HCT116 (cell line): ENCODE measurements around the gene RYR2. TPM values are rescaled to one million over a fixed set of nuclear protein-coding genes. Genes with fewer than 3 reads are reported as not detected.

Source experiments
- ATAC-seq: fragments of 200-7000 bp; cut with Tn5 transposase; 2 replicates; pipeline ENCODE4 v1.9.1; 2020; ENCODE audit warnings: mild to moderate bottlenecking, moderate library complexity
- BruUV-seq: library from RNA; stranded (reverse); fragments of 400-500 nt; replicated peaks from 2 replicates; lab custom pipeline; 2021; lab: Mats Ljungman, UMichigan
- CTCF ChIA-PET: fragments of 300-600 bp; sonication (Branson Sonifier 250); formaldehyde crosslinking; loops from one replicate; lab custom pipeline; 2021; ENCODE audit warnings: antibody characterized with exemption; lab: Charles Lee
- POLR2A ChIA-PET: fragments of 300-600, 350-600 bp; sonication (Branson Sonifier 250); formaldehyde crosslinking; loops from one replicate; lab custom pipeline; 2021; ENCODE audit warnings: antibody characterized with exemption; lab: Charles Lee
- RAD21 ChIA-PET, 2 experiments: fragments of 300-600 bp; sonication (Branson Sonifier 250); formaldehyde crosslinking; loops; one replicate each; lab custom pipeline; 2023; ENCODE audit warnings: low total read pairs in 2 of 2; ENCODE audit not compliant: uncharacterized antibody in 2 of 2, unreplicated experiment in 2 of 2, low non-redundant PET in 1 of 2; lab: Charles Lee
- DNase-seq: peaks from one replicate; pipeline ENCODE4 v3.0.0-alpha.2; 2010; ENCODE audit warnings: low read depth, low spot score
- H2AFZ ChIP-seq: fragments of 200-600 bp; shearing (Covaris generic), sonication (generic); 2 replicates; pipeline ENCODE4 v1.6.1; 2017; ENCODE audit warnings: low read depth, mixed run types, mixed read lengths, antibody characterized with exemption, low read length; ENCODE audit not compliant: poor library complexity, severe bottlenecking
- H3K27ac ChIP-seq: 2 replicates; pipeline ENCODE4 v1.5.1; 2012; ENCODE audit warnings: low read depth, low read length
- H3K27me3 ChIP-seq: fragments of 200-600 bp; sonication (generic); 2 replicates; pipeline ENCODE4 v1.6.1; 2016; ENCODE audit warnings: mixed run types, low read length, mixed read lengths; ENCODE audit not compliant: insufficient read depth
- H3K36me3 ChIP-seq, 2 experiments: fragments of 200-500 bp in 1 of 2; fragments of 200-600 bp in 1 of 2; sonication (Bioruptor generic) in 1 of 2; sonication (generic) in 1 of 2; 2 replicates each; pipeline versions ENCODE4 v1.5.1 to v1.6.1; 2014 to 2016; ENCODE audit warnings: low read length in 2 of 2, inconsistent platforms in 1 of 2, mixed read lengths in 1 of 2, mixed run types in 1 of 2; ENCODE audit not compliant: insufficient read depth in 2 of 2, control insufficient read depth in 1 of 2
- H3K4me1 ChIP-seq, 2 experiments: fragments of 200-600 bp in 1 of 2; sonication (generic) in 1 of 2; 2 replicates each; pipeline versions ENCODE4 v1.5.1 to v1.6.1; 2012 to 2017; ENCODE audit warnings: low read length in 2 of 2, inconsistent platforms in 1 of 2, mild to moderate bottlenecking in 1 of 2, mixed read lengths in 1 of 2, mixed run types in 1 of 2, moderate library complexity in 1 of 2; ENCODE audit not compliant: insufficient read depth in 2 of 2, control insufficient read depth in 1 of 2
- H3K4me2 ChIP-seq: fragments of 200-600 bp; sonication (generic); 2 replicates; pipeline ENCODE4 v1.6.1; 2017; ENCODE audit warnings: mixed run types, low read length, mixed read lengths
- H3K4me3 ChIP-seq, 2 experiments: fragments of 200-600 bp in 1 of 2; sonication (generic) in 1 of 2; replicated peaks in 1 of 2; 2 replicates each; pipeline ENCODE4 v1.5.1; 2011 to 2016; ENCODE audit warnings: low read length in 2 of 2, control low read depth in 1 of 2, low read depth in 1 of 2, mild to moderate bottlenecking in 1 of 2, mixed read lengths in 1 of 2, mixed run types in 1 of 2
- H3K79me2 ChIP-seq: fragments of 200-600 bp; sonication (generic); 2 replicates; pipeline ENCODE4 v1.6.1; 2017; ENCODE audit warnings: mild to moderate bottlenecking, mixed run types, low read length, moderate library complexity, mixed read lengths; ENCODE audit not compliant: insufficient read depth
- H3K9ac ChIP-seq: fragments of 200-600 bp; sonication (generic); 2 replicates; pipeline ENCODE4 v1.6.1; 2016; ENCODE audit warnings: low read length, mixed read lengths
- H3K9me2 ChIP-seq: fragments of 200-600 bp; sonication (generic), shearing (Covaris generic); 2 replicates; pipeline ENCODE4 v1.6.1; 2017; ENCODE audit warnings: mixed run types, mild to moderate bottlenecking, moderate library complexity; ENCODE audit not compliant: insufficient read depth
- H3K9me3 ChIP-seq, 2 experiments: fragments of 200-500 bp in 1 of 2; fragments of 200-600 bp in 1 of 2; sonication (Bioruptor generic) in 1 of 2; sonication (generic) in 1 of 2; 2 replicates each; pipeline ENCODE4 v1.6.1; 2014 to 2017; ENCODE audit warnings: low read length in 2 of 2, mixed read lengths in 2 of 2, inconsistent platforms in 1 of 2, low read depth in 1 of 2, mild to moderate bottlenecking in 1 of 2, mixed run types in 1 of 2, moderate library complexity in 1 of 2; ENCODE audit not compliant: control insufficient read depth in 1 of 2, insufficient read depth in 1 of 2
- H4K20me1 ChIP-seq: fragments of 200-600 bp; sonication (generic), shearing (Covaris generic); 2 replicates; pipeline ENCODE4 v1.6.1; 2017; ENCODE audit warnings: mixed run types, mild to moderate bottlenecking, moderate library complexity; ENCODE audit not compliant: insufficient read depth
- CBX3 ChIP-seq: IDR thresholded peaks from 2 replicates; pipeline ENCODE4 v1.6.1; 2012; ENCODE audit warnings: low read depth
- CEBPB ChIP-seq: IDR thresholded peaks from 2 replicates; pipeline ENCODE4 v1.6.1; 2012; ENCODE audit warnings: low read depth
- EGR1 ChIP-seq: IDR thresholded peaks from 2 replicates; pipeline ENCODE4 v1.6.1; 2012; ENCODE audit warnings: low read depth
- ELF1 ChIP-seq: IDR thresholded peaks from 2 replicates; pipeline ENCODE4 v1.6.1; 2012; ENCODE audit warnings: low read depth, borderline replicate concordance
- EZH2phosphoT487 ChIP-seq: fragments of 200-600 bp; IDR thresholded peaks from 2 replicates; pipeline ENCODE4 v1.6.1; 2018; ENCODE audit warnings: antibody characterized with exemption, borderline replicate concordance
- JUND ChIP-seq: IDR thresholded peaks from 2 replicates; pipeline ENCODE4 v1.6.1; 2012
- MAX ChIP-seq: IDR thresholded peaks from 2 replicates; pipeline ENCODE4 v1.6.1; 2012
- POLR2AphosphoS5 ChIP-seq: IDR thresholded peaks from 2 replicates; pipeline ENCODE4 v1.6.1; 2011; ENCODE audit warnings: mild to moderate bottlenecking, low read depth, low read length, moderate library complexity
- RAD21 ChIP-seq: IDR thresholded peaks from 2 replicates; pipeline ENCODE4 v1.6.1; 2012; ENCODE audit warnings: low read depth, mild to moderate bottlenecking
- REST ChIP-seq: IDR thresholded peaks from 2 replicates; pipeline ENCODE4 v1.6.1; 2012; ENCODE audit warnings: low read depth
- SIN3A ChIP-seq: IDR thresholded peaks from 2 replicates; pipeline ENCODE4 v1.6.1; 2012; ENCODE audit warnings: low read depth
- SP1 ChIP-seq: IDR thresholded peaks from 2 replicates; pipeline ENCODE4 v1.6.1; 2012; ENCODE audit warnings: low read depth
- SRF ChIP-seq: IDR thresholded peaks from 2 replicates; pipeline ENCODE4 v1.6.1; 2012; ENCODE audit warnings: low read depth
- YY1 ChIP-seq: IDR thresholded peaks from 2 replicates; pipeline ENCODE4 v1.6.1; 2011; ENCODE audit warnings: low read length, low read depth, moderate library complexity, mild to moderate bottlenecking; ENCODE audit not compliant: insufficient replicate concordance; ENCODE audit errors: extremely low read depth
- ZBTB33 ChIP-seq: IDR thresholded peaks from 2 replicates; pipeline ENCODE4 v1.6.1; 2011; ENCODE audit warnings: mild to moderate bottlenecking, low read length, moderate library complexity; ENCODE audit not compliant: insufficient replicate concordance; ENCODE audit errors: extremely low read depth
- ZNF274 ChIP-seq: fragments of 200-500 bp; sonication (Bioruptor generic); IDR thresholded peaks from 2 replicates; pipeline ENCODE4 v1.6.1; 2014; ENCODE audit warnings: mild to moderate bottlenecking, low read depth, low read length, inconsistent platforms
- intact Hi-C: fragments of 100-400 bp; cut with micrococcal nuclease; formaldehyde crosslinking; loops from 2 replicates; pipeline ENCODE4 v1.10.0; 2022
- total RNA-seq: library from RNA; stranded (reverse); gene quantifications from one replicate; pipeline ENCODE4 v1.2.1, GENCODE V29; 2021; ENCODE audit not compliant: unreplicated experiment

Gene RYR2
- total RNA-seq, 1 experiment from 2014 or later: 0.02 TPM

GRCh38 chr1:237352747-237353146 is 310.8 kb downstream of the RYR2 start:
- Histone ChIP-seq H3K4me1 (no peaks in the 10 kb centered on the region), H4K20me1 (no peaks in the 10 kb centered on the region), H3K9ac (no peak overlapping the region), H3K79me2 (no peaks in the 10 kb centered on the region), H3K36me3 (no peaks in the 10 kb centered on the region; a peak in 1 of 4 replicates), H3K4me3 (no peak overlapping the region), H3K27me3 (no peaks in the 10 kb centered on the region), H3K9me2 (no peaks in the 10 kb centered on the region), H3K9me3 (no peaks in the 10 kb centered on the region), H3K4me2 (no peak overlapping the region), H2AFZ (no peak overlapping the region), H3K27ac (no peak overlapping the region)
- TF ChIP-seq CBX3 (no peak), ELF1 (no peak), SP1 (no peak), RAD21 (no peak), EZH2phosphoT487 (no peak), POLR2AphosphoS5 (no peak)
- no TSS peak for BruUV-seq
- ChIA-PET RAD21 (no interaction called here), CTCF (no interaction called here), POLR2A (no interaction called here)
- no peak for DNase-seq
- intact Hi-C loops: no loop called here
- ATAC-seq: no peak

- no peak for ATAC-seq
- H3K4me3 ChIP-seq: no peak overlapping the region
- intact Hi-C loops: no loop called here
- no peaks in the 10 kb centered on the region for H3K27me3 ChIP-seq
- no peak overlapping the region for H3K4me2 ChIP-seq
- POLR2A ChIA-PET: no interaction called here
- no peaks in the 10 kb centered on the region for H3K4me1 ChIP-seq
- no peak overlapping the region for H3K9ac ChIP-seq
- H4K20me1 ChIP-seq: no peaks in the 10 kb centered on the region
- DNase-seq: no peak
- no peaks in the 10 kb centered on the region; a peak in 1 of 4 replicates for H3K36me3 ChIP-seq
- H3K9me3 ChIP-seq: no peaks in the 10 kb centered on the region
- no TSS peak for BruUV-seq
- H2AFZ ChIP-seq: no peak overlapping the region
- CTCF ChIA-PET: no interaction called here
- no peaks in the 10 kb centered on the region for H3K9me2 ChIP-seq
- H3K79me2 ChIP-seq: no peaks in the 10 kb centered on the region
- RAD21 ChIA-PET: no interaction called here
- no peak overlapping the region for H3K27ac ChIP-seq
- TF ChIP-seq EGR1 (no peak), EZH2phosphoT487 (no peak), YY1 (no peak), SP1 (no peak), ZNF274 (no peak), SRF (no peak), REST (no peak), MAX (no peak), POLR2AphosphoS5 (no peak), CEBPB (no peak), JUND (no peak), RAD21 (no peak), SIN3A (no peak), ZBTB33 (no peak)
Measured at GRCh38 chr1:237353918-237354317, 311.9 kb downstream of the RYR2 start.
